Activated T-cell treated with anti-CD3 and anti-CD28 coated beads for 48 hours (primary cell): Measurements from ENCODE around the gene ZMYND11.
"Not testable (repeated sequence)": the region's sequence is repeated elsewhere in the genome, so short reads cannot be mapped to it uniquely, and the experiment has no call there.

Experiments used
- DNase-seq: peaks from one replicate; pipeline ENCODE4 v3.0.0-alpha.2; 2020; ENCODE audit warnings: low read depth

ZMYND11 gene

DNA sequence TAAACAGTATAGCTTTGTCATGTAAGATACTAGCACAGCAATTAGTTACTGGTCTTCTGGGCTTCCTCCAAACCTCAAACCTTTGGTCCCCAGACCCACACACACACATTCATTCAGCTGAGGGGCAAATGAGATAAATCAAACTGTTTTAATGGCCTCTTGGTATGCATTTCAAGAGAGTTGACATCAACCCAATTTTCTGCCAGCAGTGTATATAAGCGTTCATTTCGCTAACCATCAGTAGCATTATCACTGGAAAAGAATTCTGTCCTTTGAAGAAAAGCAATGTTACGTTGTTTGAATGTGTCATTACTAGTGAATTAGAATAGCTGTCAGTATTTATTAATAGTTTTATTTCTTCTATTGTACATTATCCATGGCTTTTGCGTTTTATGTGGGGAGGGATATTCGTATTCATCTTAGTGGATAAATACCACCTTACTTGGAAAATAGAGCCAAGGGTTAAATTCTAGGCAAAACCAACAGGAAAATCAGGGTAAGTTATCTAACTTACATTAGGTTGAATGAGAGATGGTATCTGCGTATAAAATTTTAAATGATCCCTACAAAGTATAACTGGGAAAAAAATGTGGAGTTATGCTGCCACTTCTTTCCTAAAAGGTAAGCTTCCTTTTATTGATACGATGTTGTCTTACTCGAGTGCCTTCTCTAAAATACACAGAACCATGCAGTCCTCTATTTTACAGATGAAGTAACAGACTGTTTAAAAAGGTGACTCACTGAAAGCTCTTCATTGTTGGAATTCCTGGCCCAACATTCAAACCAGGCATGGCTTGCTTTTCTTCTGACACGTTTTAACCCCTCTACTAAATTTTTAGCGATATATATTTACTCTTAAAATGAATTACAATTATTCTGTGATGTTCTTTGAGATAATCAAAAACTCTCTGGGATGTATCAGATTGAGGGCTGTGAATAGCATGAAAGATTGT is 2.0 kb upstream of the ZMYND11 start:
- no peak for DNase-seq

DNA sequence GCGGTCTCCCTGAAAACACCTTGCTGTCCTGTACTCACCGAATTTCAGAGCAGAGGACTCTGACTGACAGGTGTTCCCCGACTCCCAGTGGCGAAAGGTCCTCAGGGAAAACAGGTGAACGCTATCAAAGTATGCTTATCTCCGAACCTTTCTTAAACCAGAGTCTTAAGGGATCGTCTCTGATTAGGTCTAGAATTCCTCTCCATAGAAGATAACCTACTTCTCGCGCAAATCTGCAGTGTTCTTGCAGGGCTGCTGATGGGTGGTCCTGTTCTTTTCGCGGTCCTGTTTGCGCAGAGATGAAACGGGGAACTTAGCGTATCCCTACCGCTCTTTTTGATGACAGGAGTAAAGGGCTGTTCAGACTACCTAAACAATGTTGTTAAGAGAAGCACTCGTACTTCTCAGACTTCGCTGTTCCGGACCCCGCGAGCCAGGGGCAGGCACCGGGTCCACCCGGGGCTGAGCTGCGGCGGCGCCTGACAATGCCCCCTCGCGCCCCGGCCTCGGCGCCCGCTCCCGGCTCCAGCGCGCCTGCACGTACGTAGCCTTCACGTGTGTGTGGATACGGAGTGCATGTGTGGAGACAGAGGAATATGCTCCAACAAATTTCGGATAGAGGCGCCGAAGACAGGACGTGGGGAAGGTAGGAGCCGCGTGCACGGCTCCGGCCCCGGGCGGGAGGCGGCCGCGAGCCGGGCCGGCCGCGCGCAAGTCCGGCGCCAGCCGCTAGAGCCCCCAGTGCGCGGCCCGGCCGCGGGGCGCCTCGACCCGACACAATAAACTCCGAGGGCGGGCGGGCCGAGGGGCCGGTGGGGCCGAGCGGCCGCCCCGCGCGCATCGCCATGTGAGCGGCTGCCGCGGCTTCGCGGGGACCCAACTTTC is 766 bp upstream of the ZMYND11 start:
- peak; percentile 26 for DNase-seq

DNA sequence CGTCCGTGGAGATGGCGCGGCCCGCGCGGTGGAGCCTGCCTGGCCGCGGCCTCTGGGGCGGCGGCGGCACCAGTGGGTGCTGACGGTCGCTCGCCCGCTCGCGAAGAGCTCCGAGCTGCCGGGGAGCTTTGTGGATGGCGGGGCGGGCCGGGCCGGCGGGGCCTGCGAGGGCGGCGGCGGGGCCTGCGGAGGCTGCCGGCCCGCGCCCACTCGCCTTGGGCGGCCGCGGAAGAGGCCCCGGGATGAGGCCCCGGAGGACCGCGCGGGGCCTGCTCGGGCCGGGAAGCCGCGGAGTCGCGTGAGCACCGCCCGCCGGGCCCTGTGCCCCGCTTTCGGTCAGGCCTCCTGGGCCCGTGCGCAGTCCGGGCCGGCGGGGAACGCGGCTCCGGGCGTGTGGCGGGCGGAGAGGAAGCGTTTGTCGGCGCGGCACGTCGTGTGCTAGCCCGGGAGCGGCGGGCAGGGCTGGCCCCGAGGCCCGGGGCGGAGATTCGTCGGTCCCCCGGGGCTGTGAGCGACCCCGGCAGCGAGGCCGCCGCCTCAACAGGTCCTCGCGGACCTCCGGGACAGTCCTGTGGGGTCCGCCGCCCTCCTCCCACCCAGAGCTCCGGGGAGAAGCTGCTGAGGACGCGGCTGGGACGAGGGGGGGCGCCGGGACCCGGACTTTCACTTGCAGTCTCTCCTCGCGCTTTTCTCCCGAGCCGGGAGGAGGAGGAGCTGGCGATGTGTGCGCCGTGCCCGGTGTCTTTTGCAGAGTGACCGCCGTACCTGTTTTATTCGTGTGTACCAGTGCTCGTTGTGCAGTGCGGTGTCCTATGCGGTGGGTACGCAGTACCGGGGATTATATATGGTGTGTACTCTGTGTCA is 578 bp downstream of the ZMYND11 start:
- DNase-seq = peak; percentile 61

DNA sequence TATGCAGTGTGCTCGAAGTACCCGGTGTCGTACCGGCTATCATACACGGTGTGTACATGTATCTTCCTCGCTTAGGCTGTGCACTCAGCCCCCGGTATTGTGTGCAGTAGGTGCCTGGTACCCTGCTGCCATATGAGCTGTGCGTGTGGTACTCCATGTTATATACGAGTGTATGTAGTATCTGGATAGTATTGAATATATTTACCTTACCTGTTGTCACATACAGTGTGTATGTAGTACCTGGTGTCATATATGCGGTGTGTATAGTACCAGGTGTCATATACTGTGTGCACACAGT is 1.2 kb downstream of the ZMYND11 start:
- DNase-seq = no peak

DNA sequence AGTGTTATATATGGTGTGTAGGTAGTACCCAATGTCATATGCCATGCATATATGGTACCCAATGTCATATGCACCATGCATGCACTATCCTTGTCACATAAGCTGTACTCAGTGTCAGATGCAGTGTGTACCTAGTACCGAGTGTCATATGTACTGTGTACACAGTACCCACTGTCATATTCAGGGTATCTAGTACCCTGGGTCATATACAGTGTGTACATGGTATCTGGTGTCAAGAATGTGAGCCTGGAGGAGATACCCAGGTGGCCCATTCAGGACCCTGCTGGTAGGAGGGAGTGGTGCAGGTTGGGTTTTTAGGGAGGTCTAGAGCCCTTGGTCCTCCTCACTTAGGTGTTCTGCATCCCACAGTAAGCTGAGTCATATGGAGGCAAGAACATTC is 1.8 kb downstream of the ZMYND11 start:
- peak; percentile 43 for DNase-seq

DNA sequence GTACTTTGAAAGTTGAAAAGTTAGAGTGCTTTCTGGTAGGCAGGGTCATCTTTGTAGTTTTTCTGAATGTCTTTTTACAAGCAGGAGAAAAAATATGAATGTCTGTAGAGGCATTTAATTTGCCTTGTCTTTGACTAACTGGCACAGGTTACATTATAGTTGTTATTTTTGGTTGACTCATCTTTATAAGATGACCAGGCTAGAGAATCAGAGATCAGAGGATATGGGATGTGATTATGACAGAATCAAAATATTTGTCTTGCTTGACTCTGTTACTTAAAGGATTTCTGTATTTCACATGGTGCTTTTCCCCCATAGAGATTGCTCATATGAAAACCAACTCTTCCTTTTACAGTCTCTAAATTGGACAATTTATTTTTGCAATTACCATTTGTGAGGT is 2.4 kb downstream of the ZMYND11 start:
- no peak for DNase-seq

DNA sequence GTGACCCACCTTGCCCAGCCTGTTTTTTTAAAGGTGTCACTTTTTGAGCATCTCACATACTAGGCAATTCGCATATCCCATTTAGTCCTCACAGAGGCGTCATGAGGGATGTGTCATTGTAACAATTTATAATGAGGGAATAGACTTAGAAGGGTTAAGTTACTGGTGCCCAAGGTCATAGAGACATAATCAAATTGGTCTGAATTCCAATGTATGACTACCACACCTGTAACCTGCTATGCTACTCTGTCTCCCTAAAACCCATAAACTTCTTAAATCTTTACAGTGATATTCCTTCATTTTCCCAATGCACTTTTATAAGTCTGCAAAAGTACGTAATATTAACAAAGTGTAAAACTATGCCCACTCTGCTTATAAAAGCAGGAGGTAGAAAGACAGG is 7.1 kb downstream of the ZMYND11 start:
- DNase-seq = no peak

DNA sequence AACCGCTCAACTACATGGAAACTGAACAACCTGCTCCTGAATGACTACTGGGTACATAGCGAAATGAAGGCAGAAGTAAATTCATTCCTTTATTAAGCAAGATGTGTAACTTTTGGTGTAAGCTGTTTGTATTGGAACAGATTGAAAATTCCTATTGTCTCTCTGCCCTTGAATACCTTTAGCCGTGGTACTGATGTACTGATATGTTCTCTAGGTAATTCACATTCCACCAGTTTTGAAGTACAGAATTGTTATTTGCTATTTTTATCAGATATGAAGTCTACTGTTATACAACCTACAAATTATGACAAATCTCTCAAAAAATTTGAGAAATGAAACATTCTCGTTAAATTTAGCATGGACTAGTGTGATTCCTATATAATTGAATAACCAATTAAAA is 17.7 kb downstream of the ZMYND11 start:
- DNase-seq = no peak

DNA sequence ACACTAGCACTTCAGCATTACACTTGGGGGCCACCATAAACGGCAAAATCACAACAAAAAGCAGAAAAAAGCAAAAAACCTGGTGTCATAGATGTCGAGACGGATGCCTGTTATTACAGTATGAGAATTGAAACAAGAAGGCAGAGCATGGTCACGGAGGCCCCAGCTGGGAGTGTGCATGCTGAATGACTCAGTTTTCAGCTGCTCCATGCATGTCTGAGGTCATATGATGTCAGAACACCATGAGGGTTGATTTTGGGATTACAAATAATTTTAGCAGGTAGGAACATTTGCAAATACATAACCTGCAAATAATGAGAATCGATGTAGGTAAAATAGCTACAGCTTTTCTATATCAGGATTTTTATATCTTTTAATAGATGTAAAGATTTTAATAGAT is 19.1 kb downstream of the ZMYND11 start:
- DNase-seq = no peak

DNA sequence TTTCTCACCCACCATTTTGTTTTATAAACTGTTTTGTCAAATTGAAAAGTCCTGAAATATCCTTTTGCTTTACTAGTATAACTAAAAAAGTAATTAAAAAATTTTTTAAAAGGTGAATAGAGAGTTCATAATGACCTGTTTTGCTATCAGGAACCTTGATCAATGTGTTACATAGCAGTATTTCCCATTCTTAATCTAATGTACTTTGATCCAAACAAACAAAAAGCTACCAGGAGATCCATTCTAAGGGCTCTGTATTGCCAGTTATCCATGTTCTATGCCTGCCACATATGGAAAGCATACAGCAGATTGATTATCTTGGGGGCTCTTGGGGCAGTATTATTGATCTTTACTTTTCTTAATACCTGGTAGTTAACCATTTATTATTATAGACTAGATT is 32.1 kb downstream of the ZMYND11 start:
- DNase-seq = no peak

DNA sequence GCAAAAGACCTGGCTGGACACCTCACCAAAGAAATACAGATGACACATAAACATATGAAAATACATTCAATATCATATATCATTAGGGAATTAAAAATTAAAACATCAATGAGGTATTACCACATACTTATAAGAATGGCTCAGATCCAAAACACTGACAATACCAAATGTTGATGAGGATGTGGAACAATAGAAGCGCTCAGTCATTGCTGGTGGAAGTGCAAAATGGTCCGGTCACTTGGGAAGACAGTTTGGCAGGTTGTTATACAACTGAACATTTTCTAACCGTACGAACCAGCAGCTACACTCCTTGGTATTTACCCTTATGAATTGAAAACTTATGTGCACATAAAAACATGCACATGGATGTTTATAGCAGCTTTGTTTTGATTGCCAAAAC is 38.5 kb downstream of the ZMYND11 start:
- no peak for DNase-seq

DNA sequence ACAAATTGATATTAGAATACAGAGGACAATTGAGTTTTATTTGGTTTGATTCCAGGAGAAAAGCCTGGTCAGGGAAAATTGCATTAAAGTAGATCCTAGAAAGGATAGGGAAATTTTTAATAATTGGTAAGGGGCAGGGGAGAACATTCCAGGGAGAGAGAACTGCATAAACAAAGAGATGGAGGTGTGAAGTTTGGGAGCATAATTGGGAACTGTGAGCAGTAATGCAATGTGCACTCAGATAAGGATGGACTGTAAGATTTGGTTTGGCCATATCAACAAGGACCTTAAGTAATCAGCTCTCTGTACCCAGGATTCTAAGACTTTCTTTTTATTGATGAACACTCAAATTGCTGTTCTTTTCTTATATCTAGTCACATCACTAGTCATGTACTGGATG is 41.4 kb downstream of the ZMYND11 start:
- DNase-seq = no peak

DNA sequence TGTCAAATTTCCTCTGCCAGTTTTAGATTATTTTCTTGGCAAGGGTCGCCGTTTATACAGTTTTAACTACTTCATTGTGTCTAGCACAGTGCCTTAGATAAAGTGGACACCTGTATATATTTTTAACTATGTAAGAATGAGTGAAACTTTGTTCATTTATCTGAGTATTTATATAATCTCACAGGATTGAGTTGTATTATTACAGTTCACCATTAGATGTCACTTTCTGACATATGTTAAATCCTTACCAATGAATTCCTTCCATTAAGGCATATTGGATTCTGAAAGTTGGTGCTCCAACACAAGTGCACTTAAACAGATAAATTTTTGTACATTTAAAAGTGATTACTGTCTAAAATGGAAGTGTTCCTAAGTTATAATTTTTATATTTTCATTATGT is 43.0 kb downstream of the ZMYND11 start:
- DNase-seq = no peak

DNA sequence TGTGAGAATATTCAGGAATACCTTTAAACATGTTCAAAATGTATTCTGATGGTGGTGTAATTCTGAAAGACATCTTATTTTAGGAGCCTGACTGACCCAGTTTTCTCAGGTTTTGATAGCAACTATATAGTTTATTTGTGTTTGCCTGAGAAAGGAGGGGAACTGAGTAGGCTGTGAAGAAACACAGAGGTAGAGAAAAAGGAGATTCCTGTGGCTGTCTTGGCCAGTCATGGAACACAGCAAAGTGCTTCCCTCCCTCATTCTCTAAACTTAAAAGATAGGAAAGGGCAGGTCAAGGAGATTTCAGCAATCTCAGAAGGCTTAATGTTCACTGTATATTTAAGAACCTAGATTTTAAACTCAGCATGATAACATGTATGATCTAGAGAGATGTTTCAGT is 43.5 kb downstream of the ZMYND11 start:
- no peak for DNase-seq

DNA sequence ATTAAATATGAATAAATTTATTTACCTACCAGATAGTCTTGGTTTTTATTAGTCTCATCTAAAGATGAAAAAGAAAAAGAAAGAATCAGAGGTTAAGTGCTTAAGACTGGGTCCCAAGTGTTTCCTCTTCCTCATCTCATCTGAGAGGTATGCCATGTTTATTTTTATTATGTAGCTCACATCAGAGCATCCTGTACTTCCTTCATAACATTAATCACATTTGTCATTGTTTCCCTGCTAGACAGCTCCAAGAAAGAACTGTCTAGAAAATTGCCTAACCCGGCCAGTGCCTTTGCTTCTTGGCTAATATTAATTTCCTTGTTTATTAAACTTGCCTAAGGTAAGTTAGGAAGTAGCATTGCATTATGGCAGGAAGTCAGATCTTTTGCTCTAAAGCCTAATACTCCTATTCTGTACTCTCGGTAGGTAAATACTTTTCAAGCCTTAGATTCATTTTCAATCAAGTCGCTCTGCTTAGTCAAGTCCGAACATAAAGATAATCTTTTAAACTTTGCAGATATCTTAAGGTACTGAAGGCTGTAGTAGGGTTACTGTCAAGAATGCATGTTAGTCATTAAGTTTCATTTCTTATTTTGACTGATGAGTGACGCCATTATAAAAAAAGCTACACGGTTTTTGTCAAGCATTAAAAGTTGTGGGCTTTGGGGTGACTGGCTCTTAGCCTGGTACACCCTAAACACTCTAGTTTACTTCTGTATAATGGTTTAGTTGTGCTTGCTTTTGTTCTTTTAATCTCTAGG is 47.4 kb downstream of the ZMYND11 start:
- no peak for DNase-seq

DNA sequence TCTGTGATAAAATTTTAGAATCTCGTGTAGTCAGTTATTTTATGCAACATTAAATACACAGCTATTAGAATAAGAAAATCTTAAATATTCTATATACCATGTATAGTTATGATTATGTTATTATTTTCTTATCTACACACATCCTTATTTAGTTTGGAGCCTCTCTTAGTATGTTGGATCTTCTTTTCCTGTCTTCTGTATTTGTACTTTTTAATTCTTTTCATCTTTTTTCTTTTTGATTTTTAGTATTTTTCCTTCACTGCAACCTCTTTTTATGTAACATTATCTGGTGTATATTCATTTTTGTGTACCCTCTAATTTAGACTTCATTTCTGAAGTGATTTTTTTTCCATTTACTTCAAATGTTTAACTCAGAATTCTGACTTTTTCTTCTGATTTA is 48.9 kb downstream of the ZMYND11 start:
- no peak for DNase-seq

DNA sequence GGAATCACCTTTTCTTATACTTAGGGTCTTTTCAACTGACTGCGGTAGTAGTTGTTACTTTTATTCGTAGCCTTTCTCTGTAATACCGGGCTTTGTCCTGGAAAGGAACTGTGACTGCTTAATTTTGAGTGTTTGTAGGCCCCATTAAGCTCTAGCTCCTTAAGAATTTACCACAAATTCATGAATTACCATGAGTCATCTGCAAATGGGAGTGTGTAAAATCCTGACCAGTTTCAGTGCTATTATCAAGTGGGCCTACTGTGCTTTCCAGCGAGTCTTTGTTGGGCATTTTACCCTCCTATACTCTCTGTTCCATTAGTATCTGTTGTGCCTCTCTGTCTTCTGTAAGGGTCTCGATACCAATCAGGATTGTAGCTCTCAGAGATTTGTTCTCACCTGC is 49.7 kb downstream of the ZMYND11 start:
- no peak for DNase-seq

DNA sequence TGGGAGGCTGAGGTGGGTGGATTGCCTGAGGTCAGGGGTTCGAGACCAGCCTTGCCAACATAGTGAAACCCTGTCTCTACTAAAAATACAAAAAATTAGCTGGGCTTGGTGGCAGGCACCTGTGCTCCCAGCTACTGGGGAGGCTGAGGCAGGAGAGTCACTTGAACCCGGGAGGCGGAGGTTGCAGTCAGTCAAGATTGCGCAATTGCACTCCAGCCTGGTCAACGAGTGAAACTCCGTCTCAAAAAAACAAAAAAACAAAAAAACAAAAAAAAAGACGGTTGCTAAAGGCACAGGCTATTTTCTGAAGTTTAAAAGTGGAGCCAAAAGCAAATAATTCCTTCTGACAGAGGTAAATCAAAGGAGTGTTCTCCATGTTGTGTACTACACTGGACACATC is 50.3 kb downstream of the ZMYND11 start:
- not testable (repeated sequence) for DNase-seq

DNA sequence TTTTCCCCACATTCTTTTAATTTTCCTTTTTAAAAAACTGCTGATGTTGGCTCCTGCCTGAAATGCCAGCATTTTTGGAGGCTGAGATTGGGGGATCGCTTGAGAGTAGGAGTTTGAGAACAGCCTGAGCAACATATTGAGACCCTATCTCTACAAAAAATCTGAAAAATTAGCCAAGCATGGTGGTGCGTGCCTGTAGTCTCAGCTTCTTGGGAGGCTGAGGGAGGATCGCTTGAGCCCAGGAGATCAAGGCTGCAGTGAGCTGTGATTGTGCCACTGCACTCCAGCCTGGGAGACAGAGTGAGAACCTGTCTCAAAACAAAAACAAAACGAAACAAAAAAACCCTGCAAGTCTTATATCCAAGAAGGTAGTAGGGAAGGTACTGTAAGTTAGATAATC is 51.7 kb downstream of the ZMYND11 start:
- no peak for DNase-seq

DNA sequence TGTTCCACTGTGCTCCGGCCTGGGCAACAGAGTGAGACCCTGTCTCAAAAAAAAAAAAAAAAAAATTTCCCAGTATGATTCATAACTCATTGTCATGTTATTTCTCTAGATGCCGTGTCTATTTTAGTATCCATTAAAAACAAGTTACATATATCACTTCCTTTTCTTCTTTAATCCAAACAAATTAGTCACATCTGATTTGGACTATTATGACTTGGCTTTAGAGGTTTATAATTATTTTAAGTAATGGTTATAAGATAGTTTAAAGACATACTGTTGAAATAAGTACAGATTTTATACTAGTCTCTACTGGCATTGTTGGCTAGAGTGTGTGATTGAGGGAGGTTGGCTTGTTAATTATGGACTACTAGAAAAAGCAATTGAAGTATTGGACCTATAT is 53.3 kb downstream of the ZMYND11 start:
- DNase-seq = no peak

DNA sequence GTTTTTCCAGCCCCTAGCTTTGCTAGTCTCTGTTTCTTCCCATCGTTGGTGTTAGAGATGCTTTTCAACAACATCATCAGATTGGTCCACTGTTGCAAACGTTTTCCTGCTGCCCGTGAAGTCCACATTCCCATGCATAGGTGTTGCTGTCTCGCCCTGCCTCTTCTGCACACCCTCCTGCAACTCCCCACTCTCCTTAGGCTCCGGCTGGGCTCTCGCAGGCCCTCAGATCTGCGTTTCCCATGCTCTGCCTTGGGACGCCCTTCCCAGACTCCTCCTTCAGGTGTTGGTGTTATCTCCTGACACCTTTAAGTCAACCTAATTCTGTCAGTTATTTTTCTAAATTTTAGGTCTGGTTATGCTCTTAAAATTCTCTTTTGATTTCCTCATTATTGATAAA is 55.0 kb downstream of the ZMYND11 start:
- DNase-seq = no peak
